ENCODE measurements around the gene MAP3K15. TPM values are rescaled to one million over a fixed set of nuclear protein-coding genes. Genes with fewer than 3 reads are reported as not detected.

Gene MAP3K15
- total RNA-seq, 1 donor from 2014 or later, result 0.25 TPM

DNA sequence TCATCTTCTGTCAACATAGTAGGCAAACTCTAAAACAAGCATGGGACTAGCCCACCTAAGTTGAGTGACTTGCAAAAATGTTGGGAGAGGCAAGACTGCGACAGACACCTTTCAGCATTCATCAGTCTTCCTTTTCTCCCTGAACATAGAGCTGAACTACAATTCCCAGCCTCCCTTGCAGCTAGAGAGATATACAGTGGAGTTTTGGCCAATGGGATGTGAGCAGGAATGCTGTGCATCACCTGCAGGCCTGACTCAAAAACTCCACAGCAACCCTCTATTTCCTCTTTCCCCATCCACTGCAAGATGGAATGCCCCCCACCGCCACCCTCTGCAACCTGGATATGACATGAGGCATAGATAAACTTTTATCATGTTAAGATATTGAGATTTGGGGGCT, 105.0 kb downstream of the MAP3K15 start:
- no peaks in the 10 kb centered on the region for H3K36me3 ChIP-seq
- DNase-seq (ENCODE audit: extremely low spot score in 2 of 2), result no peak
- no peak for TF ChIP-seq POLR2AphosphoS5 (IDR thresholded peaks at IDR 0.05; ENCODE audit: insufficient read depth in 1 of 2, low read depth in 1 of 2)
- TF ChIP-seq POLR2A (IDR thresholded peaks at IDR 0.05), result no peak
- TF ChIP-seq, protein P1, sequence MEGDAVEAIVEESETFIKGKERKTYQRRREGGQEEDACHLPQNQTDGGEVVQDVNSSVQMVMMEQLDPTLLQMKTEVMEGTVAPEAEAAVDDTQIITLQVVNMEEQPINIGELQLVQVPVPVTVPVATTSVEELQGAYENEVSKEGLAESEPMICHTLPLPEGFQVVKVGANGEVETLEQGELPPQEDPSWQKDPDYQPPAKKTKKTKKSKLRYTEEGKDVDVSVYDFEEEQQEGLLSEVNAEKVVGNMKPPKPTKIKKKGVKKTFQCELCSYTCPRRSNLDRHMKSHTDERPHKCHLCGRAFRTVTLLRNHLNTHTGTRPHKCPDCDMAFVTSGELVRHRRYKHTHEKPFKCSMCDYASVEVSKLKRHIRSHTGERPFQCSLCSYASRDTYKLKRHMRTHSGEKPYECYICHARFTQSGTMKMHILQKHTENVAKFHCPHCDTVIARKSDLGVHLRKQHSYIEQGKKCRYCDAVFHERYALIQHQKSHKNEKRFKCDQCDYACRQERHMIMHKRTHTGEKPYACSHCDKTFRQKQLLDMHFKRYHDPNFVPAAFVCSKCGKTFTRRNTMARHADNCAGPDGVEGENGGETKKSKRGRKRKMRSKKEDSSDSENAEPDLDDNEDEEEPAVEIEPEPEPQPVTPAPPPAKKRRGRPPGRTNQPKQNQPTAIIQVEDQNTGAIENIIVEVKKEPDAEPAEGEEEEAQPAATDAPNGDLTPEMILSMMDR (IDR thresholded peaks at IDR 0.05), result no peak
- H3K4me3 ChIP-seq, result no peak overlapping the region
- intact Hi-C loops (cut with DNase I), result no loop called here
- no peaks in the 10 kb centered on the region for H3K4me1 ChIP-seq
- H3K9me3 ChIP-seq, result no peaks in the 10 kb centered on the region
- no peak overlapping the region for H3K27ac ChIP-seq
- H3K27me3 ChIP-seq, result no peaks in the 10 kb centered on the region

DNA sequence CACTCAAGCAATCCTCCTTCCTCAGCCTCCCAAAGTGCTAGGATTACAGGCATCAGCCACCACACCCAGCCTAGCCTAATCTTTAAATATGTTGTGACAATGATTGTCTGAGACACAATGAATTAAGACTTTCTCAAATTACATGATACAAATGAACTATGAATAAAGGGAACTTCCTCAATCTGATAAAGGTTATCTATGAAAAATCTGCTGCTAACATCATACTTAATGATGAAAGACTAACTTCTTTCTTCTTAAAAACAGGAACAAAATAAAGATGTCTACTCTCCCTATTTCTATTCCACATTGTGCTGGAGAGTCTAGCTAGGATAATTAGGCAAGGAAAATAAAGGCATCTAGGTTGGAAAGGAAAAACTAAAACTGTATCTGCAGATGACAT, 111.6 kb downstream of the MAP3K15 start:
- no peaks in the 10 kb centered on the region for H3K27me3 ChIP-seq
- no peaks in the 10 kb centered on the region for H3K9me3 ChIP-seq
- no peak for DNase-seq (ENCODE audit: extremely low spot score in 2 of 2)
- no peaks in the 10 kb centered on the region for H3K4me1 ChIP-seq
- H3K4me3 ChIP-seq, result no peak overlapping the region
- TF ChIP-seq POLR2A (IDR thresholded peaks at IDR 0.05) (no peak), POLR2AphosphoS5 (IDR thresholded peaks at IDR 0.05; ENCODE audit: insufficient read depth in 1 of 2, low read depth in 1 of 2) (no peak)
- TF ChIP-seq, protein P1 (IDR thresholded peaks at IDR 0.05), result no peak
- intact Hi-C loops (cut with DNase I), result no loop called here
- H3K36me3 ChIP-seq, result no peaks in the 10 kb centered on the region
- H3K27ac ChIP-seq, result no peak overlapping the region

DNA sequence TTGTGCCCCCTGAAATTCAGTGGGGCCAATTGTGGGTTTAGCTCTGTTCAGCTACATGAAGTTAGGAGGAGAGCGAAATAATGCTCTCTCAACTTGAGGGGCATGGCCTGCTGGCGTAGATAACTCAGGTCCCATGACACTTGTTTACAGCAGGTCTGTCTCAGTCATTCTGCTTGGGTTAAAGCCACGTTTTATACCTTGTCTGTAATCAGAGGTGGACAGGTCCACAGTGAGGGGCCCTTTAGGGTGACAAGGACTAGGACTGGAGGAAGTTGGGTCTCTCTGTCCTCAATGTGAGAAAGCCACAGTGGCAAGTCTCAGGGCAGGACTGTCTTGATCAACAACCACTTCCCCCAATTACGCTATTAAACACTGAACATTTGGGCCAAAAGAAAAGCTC, 122.6 kb downstream of the MAP3K15 start:
- intact Hi-C loops (cut with DNase I), result no loop called here
- no peaks in the 10 kb centered on the region for H3K27me3 ChIP-seq
- H3K27ac ChIP-seq, result no peak overlapping the region
- TF ChIP-seq, protein P1 (IDR thresholded peaks at IDR 0.05), result no peak
- TF ChIP-seq POLR2AphosphoS5 (IDR thresholded peaks at IDR 0.05; ENCODE audit: insufficient read depth in 1 of 2, low read depth in 1 of 2) (no peak), POLR2A (IDR thresholded peaks at IDR 0.05) (no peak)
- H3K4me1 ChIP-seq, result no peaks in the 10 kb centered on the region
- H3K4me3 ChIP-seq, result no peak overlapping the region
- DNase-seq (ENCODE audit: extremely low spot score in 2 of 2), result no peak
- no peaks in the 10 kb centered on the region for H3K9me3 ChIP-seq
- H3K36me3 ChIP-seq, result no peaks in the 10 kb centered on the region

DNA sequence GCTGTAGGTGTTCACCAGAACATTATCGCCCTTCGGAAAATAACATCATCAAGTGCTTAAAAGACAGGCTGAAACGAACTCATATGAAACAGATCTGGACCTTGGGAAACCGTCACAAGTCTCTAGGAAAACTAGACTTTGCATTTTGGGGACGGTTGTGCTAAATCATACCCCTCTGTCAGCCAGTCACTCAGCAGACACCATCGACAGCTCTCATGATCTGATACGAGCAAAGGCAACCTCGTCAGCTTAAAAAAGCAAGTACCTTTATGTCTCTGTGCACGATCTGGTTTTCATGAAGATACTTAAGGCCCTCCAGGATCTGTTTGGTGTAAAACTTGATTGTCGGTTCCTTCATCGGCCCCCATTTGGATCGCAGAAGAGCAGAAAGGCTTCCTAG, 123.2 kb downstream of the MAP3K15 start:
- Histone ChIP-seq H3K27me3 (no peaks in the 10 kb centered on the region), H3K4me1 (no peaks in the 10 kb centered on the region), H3K4me3 (no peak overlapping the region), H3K27ac (no peak overlapping the region), H3K9me3 (no peaks in the 10 kb centered on the region), H3K36me3 (no peaks in the 10 kb centered on the region)
- intact Hi-C loops (cut with DNase I), result no loop called here
- no peak for TF ChIP-seq POLR2AphosphoS5 (IDR thresholded peaks at IDR 0.05; ENCODE audit: insufficient read depth in 1 of 2, low read depth in 1 of 2)
- TF ChIP-seq POLR2A (IDR thresholded peaks at IDR 0.05), result no peak
- DNase-seq (ENCODE audit: extremely low spot score in 2 of 2), result no peak

DNA sequence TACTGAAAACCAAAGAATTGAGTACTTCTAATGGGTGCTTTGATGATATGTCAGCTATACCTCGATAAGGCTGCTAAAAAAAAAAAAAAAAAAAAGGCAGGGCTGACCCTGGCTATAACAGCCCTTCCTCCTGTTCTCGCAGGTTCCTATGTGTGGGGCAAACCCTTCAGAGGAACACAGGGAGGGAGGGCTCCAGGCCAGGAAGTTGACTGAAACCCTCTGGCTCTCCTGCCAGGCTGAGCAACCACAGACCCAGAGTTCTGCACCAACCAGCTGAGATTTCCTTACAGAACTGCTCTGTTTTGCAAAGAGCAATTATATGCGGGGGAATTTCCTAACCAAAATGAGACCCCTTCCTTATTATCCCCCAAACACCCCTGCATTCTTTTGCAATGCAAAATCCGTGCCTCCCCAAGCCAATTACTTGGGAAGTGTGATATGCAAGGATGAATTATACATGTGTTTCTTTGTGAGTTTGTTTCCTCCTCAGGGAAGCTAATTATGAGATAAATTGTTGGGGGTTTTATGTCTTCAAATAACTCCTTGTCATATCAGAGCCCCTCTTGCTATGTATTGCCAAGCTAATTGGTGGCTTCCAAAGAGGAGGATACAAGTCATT, 126.0 kb downstream of the MAP3K15 start:
- Histone ChIP-seq H3K4me3 (no peak overlapping the region), H3K4me1 (no peaks in the 10 kb centered on the region), H3K27me3 (no peaks in the 10 kb centered on the region), H3K9me3 (no peaks in the 10 kb centered on the region), H3K27ac (no peak overlapping the region), H3K36me3 (no peaks in the 10 kb centered on the region)
- no peak for DNase-seq (ENCODE audit: extremely low spot score in 2 of 2)
- intact Hi-C loops (cut with DNase I), result no loop called here
- no peak for TF ChIP-seq POLR2AphosphoS5 (IDR thresholded peaks at IDR 0.05; ENCODE audit: insufficient read depth in 1 of 2, low read depth in 1 of 2)
- no peak for TF ChIP-seq POLR2A (IDR thresholded peaks at IDR 0.05)
- TF ChIP-seq, protein P1 (IDR thresholded peaks at IDR 0.05), result no peak

Measured in vagina (tissue), 2 donors.